GM19238 (cell line): ENCODE measurements around the gene SLC37A1.
A peak's percentile ranks its signal among the peaks of the same experiment; 100 is the strongest.

Experiments used
- DNase-seq: peaks from one replicate; pipeline ENCODE4 v3.0.0; 2011; ENCODE audit warnings: low spot score; ENCODE audit not compliant: insufficient read length

The SLC37A1 gene

GRCh38 chr21:42505090-42505726 lies 8.4 kb upstream of the SLC37A1 start:
- DNase-seq, result peak; percentile 59

GRCh38 chr21:42507418-42507817 lies 6.2 kb upstream of the SLC37A1 start:
- DNase-seq, result no peak

- DNase-seq, result no peak
Observed at GRCh38 chr21:42508371-42508770, 5.3 kb upstream of the SLC37A1 start.

- DNase-seq, result no peak
Observed at GRCh38 chr21:42509244-42509643, 4.4 kb upstream of the SLC37A1 start.

- DNase-seq, result no peak
Observed at GRCh38 chr21:42512346-42513034, 1.2 kb upstream of the SLC37A1 start.

- peak; percentile 65 for DNase-seq
Observed at GRCh38 chr21:42513985-42514882, 582 bp downstream of the SLC37A1 start.

- no peak for DNase-seq
Observed at GRCh38 chr21:42514883-42515228, 1.2 kb downstream of the SLC37A1 start.

- DNase-seq, result no peak
Observed at GRCh38 chr21:42515708-42516502, 2.3 kb downstream of the SLC37A1 start.

- DNase-seq, result no peak
Observed at GRCh38 chr21:42518215-42518614, 4.6 kb downstream of the SLC37A1 start.

GRCh38 chr21:42518626-42519025 lies 5.0 kb downstream of the SLC37A1 start:
- no peak for DNase-seq

- no peak for DNase-seq
Observed at GRCh38 chr21:42520628-42521253, 7.1 kb downstream of the SLC37A1 start.

- no peak for DNase-seq
Observed at GRCh38 chr21:42521384-42521783, 7.7 kb downstream of the SLC37A1 start.

- no peak for DNase-seq
Observed at GRCh38 chr21:42521805-42522204, 8.2 kb downstream of the SLC37A1 start.

- DNase-seq, result no peak
Observed at GRCh38 chr21:42522271-42522670, 8.6 kb downstream of the SLC37A1 start.

- DNase-seq, result no peak
Observed at GRCh38 chr21:42522771-42523170, 9.1 kb downstream of the SLC37A1 start.

- no peak for DNase-seq
Observed at GRCh38 chr21:42523211-42523610, 9.6 kb downstream of the SLC37A1 start.

- no peak for DNase-seq
Observed at GRCh38 chr21:42523941-42524340, 10.3 kb downstream of the SLC37A1 start.

GRCh38 chr21:42524341-42525028 lies 10.8 kb downstream of the SLC37A1 start:
- peak; percentile 67 for DNase-seq

- no peak for DNase-seq
Observed at GRCh38 chr21:42525029-42525581, 11.5 kb downstream of the SLC37A1 start.
